Effector CD8-positive, alpha-beta T cell (primary cell): ENCODE data around the gene TNFAIP8L3.
A peak's percentile ranks its signal among the peaks of the same experiment; 100 is the strongest.

Experiments
- DNase-seq: peaks from one replicate; lab custom pipeline; 2025; lab: John Stamatoyannopoulos, UW

Gene TNFAIP8L3

GRCh38 chr15:51089699-51090453, 4.8 kb downstream of the TNFAIP8L3 start:
- no peak for DNase-seq

DNA sequence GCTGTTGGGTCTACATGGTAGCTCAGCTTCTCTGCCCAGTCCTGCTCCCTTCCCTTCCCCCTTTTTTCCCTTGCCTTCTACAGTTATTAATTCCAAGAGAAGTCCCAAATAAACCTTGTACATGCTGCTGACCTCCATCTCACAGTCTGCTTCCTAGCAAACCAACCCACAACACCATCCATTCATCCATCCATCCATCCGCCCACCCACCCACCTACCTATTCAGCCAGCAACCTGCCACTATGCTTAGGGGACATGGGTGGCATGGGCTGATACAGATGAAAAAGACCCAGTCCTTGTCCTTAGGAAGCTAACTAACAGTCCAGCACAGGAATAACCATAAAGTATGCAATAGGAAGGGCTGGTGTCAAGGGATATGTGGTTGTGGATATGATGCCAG, 5.7 kb downstream of the TNFAIP8L3 start:
- DNase-seq: no peak

GRCh38 chr15:51088585-51088984, 6.1 kb downstream of the TNFAIP8L3 start:
- DNase-seq: no peak

DNA sequence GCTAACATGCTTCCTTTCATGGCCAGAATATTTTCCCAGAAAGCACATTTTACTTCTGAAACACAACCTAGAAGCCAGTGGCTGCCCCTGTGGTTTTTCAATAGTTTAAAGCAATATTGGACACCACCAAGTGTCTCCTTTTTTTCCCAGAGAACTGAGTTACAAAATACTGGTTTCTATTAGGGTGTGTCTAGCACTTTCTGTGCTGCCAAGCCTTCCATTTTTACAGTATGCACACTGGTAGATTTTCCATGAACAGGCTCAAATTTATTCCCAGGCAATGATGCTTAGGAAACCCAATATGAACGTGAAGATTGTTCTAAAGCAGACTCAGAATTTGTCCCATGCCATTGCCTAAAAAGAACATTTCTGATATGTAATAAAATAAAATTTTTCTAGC, 7.2 kb downstream of the TNFAIP8L3 start:
- DNase-seq: no peak

GRCh38 chr15:51086409-51086808, 8.3 kb downstream of the TNFAIP8L3 start:
- no peak for DNase-seq

DNA sequence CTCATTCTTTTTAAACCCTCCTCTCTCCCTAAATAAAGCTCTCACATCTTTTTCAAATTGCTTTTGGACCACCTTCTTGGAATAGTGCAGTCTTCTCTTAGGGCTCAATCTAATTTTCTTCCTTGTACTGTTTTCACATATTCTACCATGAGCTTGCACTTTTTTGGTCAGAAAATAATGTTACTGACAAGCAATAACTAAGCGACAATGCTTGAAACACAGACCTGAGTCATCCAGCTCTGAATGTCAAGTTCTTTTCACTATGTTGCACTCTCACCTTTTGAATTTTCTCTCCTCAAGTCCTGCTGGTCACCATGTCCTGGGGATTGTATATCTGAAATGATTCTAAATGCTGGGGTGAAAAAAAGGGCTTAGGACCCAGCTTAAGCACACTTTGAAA, 8.9 kb downstream of the TNFAIP8L3 start:
- DNase-seq: no peak

GRCh38 chr15:51083641-51084166, 11.0 kb downstream of the TNFAIP8L3 start:
- no peak for DNase-seq

DNA sequence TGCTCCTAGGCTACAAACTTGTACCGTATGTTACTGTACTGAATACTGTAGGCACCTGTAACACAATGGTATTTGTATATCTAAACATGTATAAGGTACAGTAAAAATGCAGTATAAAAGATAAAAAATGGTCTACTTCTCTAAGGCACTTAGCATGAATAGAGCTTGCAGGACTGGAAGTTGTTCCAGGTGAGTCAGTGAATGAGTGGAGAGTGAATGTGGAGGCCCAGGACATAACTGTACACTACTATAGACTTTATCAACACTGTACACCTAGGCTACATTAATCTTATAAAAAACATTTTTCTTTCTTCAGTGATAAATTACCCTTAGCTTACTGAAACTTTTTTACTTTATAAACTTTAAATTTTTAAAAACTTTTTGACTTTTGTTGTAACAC, 12.5 kb downstream of the TNFAIP8L3 start:
- DNase-seq: no peak

DNA sequence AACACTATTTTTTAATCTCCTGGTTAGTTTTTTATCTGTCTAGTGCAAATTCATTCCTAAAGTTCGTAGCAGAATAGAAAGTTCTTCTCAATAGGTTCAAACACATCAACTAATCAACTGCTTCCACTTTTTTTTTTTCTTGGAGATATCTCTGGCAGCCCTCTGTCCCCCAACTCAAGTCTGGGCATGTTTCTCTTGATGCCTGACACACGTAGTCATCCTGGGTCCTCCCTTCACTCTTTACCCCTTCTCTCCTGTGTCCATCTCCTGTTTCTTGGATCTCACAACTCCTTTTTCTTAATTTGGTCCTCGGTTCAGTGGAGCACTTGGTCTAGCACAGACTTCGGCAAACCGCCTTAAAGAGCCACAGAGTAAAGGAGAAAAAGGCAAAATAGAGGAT, 14.4 kb downstream of the TNFAIP8L3 start:
- DNase-seq: no peak

- no peak for DNase-seq
These were observed 15.5 kb downstream of the TNFAIP8L3 start for GRCh38 chr15:51079226-51079625.

DNA sequence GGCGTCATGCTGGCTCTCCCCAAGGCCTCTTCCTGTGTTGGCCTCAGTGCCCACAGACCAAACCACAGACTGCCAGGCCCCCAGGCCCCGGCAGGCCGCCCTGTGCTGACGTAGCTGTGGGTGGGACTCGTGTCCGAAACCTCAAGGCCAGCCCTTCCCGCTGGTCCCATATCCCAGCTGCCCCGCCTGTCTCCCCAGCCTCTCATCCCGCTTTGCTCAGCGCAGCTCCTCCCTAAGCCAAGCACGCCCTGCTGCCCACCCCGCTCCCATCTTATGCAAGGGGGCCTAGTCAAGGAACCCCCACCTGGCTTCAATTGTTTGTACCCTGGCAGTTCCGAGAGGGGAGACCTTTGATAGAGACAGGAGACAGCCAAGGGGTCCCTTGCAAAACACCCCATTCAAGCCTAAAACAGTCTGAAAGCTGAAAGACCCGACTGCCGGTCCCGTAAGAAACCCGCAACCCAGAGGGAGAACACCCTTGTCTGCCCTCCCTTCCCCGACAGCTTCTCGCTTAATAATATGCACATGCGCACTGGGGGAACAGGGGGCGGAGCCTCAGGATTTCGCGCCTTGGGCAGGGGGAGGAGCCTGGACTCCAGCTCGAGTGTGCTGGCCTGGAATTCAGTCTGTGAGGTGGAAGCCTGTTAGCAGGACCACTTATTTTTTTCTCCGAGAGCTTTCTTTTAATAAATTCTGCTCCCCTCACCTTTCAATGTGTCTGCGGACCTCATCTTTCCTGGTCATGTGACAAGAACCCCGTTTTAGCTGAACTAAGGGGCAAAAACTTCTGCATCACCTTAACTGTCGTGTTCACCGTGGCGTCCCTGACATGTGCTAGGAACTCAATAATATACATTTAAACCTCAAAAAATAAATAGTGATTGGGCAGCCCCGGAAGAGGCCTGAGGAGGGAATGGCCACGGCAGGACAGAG, 17.2 kb downstream of the TNFAIP8L3 start:
- peak; percentile 33 for DNase-seq

GRCh38 chr15:51076524-51077220, 18.0 kb downstream of the TNFAIP8L3 start:
- no peak for DNase-seq

GRCh38 chr15:51075826-51076523, 18.7 kb downstream of the TNFAIP8L3 start:
- DNase-seq: no peak

GRCh38 chr15:51075364-51075763, 19.3 kb downstream of the TNFAIP8L3 start:
- DNase-seq: no peak

DNA sequence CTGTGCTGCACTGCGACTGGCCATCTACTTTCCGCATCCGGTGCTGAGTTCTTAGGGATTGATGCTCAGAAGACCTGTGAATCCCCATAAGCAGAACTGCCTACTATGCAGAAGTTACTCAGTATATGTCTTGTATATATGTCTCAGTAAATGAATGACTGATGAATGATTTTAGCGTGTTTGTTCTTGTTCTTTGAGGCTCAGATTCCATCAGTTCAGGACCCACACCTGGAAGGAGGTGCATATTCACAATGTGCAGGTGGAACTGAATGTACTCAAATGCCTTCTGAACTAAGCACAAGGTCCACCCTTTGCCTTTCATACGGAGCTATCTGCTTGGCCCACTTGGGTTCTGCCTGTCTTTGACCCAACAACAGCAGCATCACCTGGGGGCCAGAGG, 19.8 kb downstream of the TNFAIP8L3 start:
- no peak for DNase-seq

- DNase-seq: no peak
These were observed 23.1 kb downstream of the TNFAIP8L3 start for GRCh38 chr15:51071578-51071977.

DNA sequence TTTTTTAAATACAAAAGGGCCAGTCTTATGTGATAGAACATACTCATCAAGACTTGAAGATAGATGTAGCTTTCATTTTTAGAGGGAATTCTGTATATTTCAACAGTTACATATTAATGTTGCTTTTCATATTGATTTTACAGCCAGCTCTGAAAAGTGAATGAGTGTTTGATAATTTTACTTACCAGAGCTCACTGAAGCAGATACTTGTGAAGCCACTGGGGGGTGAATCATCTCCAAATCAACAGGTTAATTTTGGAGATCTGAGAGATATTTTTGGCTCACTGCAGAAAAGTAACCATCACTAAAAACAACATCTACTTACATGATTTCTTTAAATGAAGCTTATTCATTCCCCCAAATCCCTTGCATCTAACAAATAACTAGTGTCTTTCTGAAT, 24.7 kb downstream of the TNFAIP8L3 start:
- no peak for DNase-seq

GRCh38 chr15:51067510-51067909, 27.2 kb downstream of the TNFAIP8L3 start:
- no peak for DNase-seq

DNA sequence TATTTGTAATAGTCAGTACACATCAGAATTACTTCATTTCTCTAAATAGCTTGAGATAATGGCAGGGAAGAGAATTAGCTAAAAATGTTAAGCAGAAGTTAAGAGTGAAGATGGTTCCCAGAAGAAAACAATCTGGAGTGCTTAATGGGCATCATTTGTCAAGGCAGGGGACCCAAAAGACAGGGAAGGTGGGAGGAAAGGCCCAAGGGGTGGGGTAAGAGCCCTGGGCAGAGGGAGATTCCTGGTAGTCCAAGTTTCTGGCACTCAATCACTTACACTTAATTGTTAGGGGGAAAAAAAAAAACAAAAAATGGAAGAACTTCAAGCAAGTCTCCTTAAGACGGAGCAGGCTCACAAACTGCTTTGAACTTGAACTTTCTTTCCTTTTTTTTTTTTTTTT, 28.9 kb downstream of the TNFAIP8L3 start:
- DNase-seq: no peak

- DNase-seq: no peak
These were observed 29.4 kb downstream of the TNFAIP8L3 start for GRCh38 chr15:51065261-51065660.

DNA sequence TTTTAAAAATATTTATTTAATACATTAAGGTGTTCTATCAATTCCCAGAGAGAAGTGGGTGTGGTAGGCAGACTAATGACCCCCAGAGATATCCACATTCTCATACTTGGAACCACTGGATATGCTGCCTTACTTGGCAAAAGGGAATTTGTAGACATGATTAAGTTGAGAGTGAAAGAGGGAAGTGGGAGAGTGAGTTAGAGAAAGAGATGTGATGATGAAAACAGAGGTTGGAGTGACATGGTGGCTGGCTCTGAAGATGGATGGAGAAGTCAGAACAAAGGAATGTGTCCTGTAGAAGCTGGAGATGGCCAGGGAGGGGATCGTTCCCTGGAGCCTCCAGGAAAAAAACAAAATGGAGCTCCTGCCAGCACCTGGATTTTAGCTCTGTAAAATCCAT, 32.0 kb downstream of the TNFAIP8L3 start:
- no peak for DNase-seq
